HK-2 (cell line): ENCODE results near the gene TMEM106C.

Experiments
- DNase-seq: peaks from one replicate; pipeline ENCODE4 v3.0.0-alpha.2; 2018; ENCODE audit not compliant: unreplicated experiment

Gene TMEM106C

DNA sequence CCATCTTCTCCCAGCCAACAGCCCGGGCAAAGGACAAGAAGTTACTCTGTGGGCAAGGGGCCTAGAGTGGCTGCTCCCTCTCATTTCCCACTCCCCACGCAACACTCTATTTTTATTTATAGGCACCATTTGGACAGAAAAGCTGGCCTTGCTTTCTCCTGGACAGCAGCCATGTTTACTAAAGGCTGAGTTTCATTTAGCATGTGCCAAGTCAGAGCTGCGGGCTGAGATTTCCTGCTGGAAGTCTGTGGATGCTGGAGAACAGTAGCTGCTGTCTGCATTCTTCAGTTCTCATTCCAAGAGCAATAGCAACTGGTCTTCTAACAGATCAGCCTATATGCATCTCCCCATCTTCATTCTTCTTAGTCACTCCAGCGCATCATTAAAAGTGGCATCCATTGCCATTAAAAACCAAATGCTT is 32.6 kb downstream of the TMEM106C start:
- DNase-seq = no peak

DNA sequence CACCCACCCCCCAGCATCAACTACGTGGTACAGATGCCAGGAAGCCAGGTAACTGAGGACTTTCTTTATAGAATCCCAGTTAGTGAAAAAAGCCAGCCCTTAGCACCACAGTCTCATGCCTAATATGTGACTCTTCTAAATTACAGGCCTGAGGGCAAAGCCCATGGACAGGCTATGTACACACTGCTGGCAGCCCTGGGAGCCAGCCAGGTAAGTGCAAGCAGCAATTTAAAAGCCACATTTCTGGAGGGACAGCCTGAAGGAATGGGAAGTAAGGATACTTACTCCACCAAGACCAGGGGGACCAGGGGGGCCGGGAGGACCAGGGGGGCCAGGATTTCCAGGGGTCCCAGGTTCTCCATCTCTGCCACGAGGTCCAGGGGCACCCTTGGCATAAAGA is 33.9 kb downstream of the TMEM106C start:
- no peak for DNase-seq

DNA sequence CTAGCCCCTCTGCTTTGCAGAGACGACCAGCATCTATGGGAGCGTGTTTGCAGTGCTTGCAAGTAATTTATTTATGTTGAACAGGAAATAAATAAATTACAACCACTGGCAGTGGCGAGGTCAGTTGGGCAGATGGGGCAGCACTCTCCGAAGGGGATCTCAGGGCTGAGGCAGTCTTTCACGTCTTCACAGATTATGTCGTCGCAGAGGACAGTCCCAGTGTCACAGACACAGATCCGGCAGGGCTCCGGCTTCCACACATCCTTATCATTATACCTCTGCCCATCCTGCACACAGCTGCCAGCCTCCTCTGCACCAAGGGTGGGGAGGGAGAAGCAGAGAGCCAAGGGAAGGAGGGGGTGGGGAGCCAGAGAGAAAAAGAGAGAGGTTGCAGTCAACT is 36.4 kb downstream of the TMEM106C start:
- no peak for DNase-seq

DNA sequence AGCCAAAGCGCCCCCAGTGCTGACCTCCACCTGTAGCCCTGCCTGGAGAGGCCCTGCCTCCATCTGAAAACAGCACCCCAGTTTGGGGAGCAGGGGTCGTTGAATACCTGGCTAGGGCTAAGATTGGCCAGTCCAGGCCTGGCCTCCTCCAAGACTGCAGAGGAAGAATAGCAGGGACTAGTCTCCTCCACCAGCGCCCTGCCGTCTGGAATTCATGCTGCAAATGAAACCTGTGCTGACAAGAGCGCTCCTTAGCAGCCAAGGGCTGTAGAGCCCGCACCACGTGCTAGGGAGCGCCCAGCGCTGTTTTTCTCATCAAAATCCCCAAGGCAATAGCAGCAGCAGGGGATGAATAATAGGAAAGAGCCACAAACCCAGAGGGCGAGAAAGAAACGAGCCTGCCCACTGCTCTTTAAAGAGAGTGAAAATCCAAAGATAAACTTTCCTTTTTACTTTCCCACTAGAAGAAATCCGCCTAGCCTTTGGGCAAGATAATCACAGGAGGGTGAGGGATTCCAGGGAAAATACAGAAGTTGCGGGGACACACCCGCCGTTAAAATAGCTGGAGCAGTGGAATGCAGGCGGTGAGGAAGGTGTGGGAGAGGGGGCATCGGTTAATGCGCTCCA is 37.6 kb downstream of the TMEM106C start:
- peak; percentile 55 for DNase-seq

DNA sequence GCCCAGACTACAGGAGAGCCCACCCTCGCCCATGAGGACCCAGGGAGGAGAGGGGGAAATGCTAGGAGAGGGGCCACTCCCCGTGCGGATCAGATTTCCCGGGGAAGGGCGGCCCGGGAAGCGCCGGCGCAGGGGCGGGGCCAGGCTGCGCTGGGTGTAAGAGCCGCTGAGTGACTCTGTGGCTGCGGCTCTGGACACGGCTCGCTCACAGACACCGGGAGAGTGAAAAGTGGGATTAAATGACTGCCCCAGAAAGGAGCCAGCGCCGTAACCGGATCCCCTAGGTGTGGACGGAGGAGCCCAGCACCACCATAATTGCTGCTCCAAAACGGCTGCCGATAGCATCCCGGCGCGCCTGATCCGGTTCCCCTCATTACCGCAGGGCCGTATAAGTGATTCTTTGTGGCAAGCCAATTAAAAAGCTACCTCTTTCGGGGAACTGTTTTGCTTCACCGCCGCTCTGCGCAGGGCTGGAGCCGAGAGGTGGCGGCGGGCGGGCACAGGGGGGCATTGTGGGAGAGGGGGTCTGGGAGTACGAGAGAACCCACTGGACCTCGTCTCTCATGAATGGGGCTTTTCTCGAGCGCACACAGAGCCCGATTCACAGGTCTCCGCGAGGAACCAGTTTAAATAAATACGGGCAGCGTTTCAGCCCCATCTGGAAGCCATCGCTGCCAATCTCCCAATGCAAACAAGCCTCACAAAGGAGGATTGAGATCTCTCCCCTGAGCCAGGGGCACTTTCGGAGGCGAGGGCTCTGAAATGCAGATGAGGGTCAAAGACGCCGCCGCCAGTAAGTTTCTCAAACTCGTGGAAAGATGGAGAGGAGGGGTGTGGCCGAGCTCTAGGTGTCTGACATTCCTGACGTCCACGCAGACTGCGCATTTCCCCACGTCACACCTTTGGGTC is 38.4 kb downstream of the TMEM106C start:
- DNase-seq = peak; percentile 55

DNA sequence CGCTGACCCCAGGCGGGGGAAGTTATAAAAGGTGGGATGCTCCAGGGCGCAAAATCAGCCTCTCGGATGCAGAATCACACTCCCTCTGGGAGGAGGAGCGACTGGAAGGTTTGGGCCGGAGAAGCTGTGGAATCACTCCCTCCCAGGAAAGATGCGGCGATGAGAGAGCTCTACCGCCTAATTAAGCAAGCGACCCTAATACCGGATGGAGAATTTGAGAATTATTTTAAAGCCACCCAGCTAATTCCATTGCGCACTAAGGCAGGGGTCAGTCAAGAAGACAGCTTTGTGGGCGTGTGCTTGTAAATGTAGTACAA is 39.0 kb downstream of the TMEM106C start:
- no peak for DNase-seq

DNA sequence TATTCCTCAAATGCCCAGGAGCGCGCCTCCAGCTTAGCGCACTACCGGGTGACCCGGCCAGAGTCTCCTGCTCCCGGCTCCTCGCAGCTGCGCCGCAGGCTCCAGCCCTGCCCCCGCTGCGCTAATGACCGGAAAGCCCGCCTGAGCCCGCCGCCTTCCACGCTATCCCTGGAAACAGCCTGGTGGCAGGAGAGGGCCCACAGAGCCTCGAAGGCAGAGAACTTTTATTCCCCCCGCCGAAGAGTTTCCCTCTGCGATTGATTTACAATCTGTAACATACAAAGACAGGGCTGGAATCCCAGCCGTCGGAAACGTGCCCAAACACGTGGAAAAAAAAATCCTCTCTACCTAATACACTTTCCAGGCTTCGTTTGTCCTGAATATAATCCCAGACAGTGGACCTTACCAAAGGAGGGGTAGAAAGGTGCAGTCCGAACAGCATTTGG is 39.4 kb downstream of the TMEM106C start:
- peak; percentile 44 for DNase-seq

DNA sequence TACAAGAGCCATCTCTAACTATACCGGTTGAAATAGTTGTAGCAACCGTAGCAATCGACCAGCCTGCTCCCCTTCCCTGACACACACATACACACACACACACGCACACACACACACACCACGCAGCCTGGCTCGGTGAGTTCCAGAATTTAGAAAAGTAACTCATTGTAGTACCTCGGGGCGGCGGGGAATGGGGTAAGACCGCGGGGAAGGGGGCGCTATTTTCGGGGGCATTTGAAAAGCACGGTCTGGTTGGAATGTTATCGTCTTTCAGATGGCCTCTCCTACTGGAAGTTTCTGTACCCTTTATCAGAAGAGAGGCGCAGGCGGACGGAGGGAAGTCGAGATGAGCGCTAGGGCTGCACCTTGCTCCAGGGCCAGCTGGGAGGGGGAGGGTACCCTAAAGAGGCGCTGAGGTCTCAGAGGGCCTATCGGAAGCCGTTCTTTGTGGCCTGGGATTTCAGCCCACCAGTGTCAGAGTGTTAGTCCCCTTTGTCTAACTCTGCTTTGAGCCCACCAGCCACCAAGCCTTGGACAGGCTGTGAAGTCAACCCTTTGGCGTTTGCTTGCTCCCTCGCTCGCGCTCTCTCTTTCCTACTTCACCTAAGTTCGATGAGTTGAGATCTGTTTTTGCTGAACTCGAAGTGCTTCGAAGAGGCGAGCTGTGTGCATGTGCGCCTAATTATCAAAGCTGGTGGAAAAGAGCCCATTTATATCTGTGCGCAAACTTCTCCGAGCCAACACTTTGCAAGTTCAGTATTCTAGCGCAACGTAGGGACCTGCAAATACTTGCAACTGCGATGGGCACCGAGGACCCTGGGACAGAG is 40.0 kb downstream of the TMEM106C start:
- no peak for DNase-seq

DNA sequence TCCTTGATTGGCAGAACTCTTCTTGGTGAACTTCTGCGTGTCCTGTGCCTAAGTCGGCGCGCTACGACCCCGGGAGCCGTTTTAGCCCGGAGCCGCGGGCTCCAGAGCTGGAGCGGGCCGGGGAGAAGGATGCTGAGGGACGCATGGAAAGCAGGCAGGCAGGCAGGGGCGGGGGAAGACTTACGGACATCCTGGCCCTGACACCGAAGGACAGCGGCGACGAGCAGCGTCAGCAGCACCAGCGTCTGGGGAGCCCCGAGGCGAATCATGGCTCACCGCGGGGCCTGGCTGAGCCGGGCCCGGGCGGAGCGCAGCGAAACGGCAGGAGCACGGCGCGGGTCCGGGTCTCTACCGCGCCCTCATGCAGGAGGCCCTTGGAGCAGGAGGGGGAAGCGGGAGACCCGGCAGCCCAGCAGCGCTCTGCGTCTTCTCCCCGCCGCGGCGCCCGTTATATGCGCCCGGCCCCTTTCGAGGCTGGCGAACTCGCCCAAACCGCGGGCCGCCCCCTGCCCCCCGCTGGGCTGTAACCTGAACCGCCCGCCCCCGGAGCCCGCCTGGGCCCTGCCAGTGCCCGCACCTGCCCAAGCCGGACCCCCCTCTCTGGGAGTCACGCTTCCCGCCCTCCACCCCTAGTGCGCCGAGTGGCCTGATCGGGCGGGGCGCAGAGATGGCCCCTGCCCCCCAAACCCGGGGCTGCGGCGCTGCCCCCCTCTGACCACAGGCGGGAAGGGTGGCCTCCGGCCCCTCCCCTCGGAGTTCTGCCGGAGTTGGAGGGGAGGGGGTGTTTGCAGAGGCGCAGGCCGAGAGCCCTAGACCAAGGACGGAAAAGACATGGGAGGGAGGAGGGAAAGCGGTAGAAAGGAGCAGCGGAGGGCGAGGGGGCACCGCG is 40.9 kb downstream of the TMEM106C start, which contains the start of gene COL2A1:
TSS of gene COL2A1 (minus strand) at position 424 of the 889 bp plus-strand sequence. CDS start at position 269, 155 bp downstream.
- DNase-seq = peak; percentile 18

DNA sequence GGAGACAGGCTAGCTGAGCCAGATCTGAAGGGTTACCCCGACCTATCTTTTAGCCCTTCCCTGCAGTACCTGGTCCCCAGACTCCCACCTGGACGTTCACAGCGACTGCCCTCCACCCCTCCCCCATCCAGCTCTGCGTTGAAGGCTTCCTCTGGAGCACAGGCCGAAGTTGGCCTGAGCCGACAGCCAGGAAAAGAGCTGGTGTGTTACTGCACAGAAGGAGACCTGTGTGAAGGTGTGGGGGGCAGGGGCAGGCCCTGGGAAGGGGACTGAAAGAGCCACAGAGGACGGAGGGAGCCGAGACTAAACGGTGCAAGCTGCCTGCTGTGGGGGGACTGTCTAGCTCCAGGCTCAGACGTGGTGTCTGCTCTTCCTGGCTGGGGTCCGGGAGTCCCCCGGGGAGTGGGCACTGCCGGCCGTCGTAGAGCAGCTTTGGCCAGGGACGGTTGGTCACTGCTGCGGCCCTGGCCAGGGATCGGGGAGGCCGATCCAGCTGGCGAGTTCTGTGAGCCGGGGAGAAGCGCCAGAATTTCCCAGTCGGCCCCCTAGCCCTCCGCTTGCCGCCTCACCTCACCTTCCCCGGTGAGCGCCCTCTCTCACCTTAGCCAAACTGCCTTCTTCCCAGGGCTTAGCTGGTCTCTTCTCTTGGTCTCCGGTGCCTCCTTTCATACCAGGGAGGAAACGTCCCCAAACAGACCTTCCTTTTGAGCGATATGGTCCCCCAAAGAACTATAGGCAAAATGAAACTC is 41.8 kb downstream of the TMEM106C start:
- DNase-seq = no peak

DNA sequence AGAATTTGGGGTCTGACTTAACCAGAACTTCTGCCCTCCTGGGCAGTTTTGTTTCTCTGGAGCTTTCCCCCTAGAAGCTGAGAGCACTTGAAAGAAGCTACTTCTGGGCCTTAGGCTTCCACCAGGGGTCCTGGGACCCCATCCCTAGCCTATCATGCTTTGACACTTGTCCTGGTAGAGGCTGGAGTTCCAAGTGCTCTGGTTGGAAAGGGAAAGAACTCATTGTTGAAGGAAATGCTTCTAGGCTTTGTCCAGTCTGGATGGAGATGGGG is 42.3 kb downstream of the TMEM106C start:
- no peak for DNase-seq

DNA sequence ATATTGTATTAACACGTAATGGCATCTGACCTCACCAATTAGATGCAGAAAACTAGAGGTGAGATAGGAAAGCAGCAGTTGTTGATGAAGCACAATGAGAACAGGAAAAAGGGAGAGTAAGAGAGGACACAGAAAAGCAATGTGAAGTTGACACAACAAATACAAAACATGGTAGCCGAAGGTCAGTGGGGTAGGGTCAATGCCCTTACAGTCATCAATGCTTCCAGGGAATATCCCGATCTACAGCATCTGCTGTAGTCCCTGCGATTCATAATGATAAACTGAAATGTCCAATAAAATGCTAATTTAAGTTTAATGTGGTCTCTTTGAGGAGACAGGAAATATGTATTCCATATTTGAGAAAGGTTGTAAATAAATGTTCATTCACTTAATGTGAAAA is 43.8 kb downstream of the TMEM106C start:
- no peak for DNase-seq

DNA sequence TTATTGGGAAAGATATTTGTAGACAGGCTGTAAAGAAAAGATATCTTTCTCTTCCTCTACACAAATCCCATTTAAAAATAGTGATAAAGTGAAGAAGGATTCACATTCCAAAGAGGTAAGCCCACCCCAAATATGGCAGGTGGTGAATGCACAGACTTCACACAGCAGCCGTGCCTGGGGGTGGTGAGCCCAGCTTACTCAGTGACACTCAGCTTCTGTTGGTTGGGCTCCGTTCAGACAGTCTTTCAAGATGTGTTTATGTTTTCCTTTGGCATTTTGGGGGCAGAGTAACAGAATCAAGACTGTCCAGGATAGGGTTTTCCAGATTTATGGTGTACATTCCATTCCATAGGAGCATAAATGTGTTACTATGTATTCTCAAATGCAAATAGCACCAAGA is 45.0 kb downstream of the TMEM106C start:
- no peak for DNase-seq

DNA sequence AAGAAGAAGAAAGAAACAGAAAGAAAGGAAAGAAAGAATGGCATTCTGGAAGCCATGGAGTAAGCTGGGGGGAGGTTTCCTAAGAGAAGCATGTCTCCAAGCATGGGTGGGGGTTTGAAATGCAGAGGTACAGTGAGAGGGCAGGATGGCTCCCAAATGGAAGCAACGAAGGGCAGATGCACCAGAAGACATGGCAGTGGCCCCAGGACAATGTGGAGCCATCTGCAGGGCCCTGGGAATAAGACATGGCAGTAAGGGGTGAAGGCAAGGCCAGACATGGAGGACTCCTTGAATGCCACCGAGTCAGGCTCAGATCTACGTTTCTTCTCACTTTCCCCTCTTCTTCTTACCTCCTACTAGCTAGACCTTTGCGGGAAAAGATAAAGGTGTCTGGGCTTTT is 45.6 kb downstream of the TMEM106C start:
- no peak for DNase-seq

DNA sequence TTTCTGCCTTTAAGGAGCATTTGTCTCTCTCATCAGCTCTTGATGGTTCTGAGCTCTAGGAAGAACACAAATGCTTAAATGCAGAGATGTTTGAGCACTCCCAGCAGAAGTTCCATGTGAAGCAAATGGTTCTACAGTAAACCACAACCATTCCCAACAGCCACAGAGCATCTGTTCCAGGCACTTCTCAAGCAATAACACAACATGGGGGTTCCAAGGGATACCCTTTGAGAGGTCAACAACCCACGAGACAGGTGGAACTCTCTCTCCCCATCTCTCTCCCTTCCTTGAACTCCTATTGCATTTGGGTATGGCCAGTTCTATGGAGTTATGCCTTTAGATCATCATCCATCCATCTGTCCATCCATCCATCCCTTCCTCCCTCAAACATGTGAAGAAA is 46.1 kb downstream of the TMEM106C start:
- no peak for DNase-seq

DNA sequence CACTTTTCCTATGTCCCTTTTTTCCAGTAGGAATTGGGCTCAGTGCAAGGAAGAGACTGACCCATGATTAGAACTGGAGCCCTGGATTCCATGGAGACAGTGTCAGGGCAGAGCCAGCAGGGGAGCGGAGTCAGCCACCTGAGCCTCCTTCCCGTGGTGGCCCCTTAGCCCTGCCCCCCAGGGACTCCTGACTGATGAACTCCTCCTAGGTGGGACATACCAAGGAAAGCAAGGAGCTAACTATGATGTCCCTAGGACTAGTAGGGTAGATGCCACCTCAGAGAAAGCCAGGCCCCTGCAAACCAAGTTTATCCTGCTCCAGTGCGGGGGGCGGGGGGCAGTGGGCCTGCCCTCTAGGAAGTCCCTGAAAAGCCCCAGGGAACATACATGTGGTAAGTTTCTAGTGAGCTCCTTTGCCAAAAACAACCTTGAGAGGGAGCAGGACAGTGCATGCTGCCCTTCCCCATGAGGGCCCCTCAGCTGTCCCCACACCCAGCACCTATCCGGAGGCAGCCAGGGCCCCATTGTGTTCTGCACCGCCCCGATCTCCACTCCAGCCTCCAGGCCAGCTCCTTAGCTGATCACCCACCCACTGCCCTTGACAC is 47.1 kb downstream of the TMEM106C start:
- no peak for DNase-seq

DNA sequence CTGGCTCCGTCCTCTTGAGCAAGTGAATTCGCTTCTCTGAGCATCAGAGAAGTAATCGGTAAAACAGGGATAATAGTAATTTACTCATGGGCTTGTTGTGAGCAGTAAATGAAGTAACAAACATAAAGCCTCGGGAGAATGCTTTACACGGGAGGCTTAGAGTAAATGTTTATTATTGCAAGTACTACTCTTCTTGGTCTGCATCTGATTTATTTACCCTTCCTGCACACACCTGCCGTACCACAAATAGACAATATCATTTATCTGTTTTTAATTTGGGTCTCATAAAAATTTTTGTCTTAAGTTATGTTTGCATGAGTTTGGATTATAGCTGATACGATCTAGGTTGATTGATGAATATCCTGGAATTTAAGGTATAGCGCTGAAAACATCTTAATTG is 48.7 kb downstream of the TMEM106C start:
- DNase-seq = no peak

DNA sequence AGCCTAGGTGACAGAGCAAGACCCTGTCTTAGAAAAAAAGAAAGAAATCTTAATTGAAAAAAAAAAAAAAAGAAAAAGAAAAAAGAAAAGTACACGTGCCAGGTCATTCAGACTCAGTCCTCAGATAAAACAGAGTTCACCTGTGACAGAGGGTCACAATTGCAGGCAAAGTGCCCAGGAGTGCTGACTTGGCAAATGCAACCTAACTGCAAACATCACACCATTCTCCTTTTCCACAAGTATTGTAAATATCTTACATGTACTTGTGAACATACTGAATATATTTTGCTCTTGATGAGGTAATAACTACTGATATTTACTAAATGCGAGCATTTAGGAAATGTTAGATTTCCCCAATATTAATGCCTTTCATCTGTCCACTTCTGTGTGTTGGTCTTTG is 49.9 kb downstream of the TMEM106C start:
- DNase-seq = no peak

DNA sequence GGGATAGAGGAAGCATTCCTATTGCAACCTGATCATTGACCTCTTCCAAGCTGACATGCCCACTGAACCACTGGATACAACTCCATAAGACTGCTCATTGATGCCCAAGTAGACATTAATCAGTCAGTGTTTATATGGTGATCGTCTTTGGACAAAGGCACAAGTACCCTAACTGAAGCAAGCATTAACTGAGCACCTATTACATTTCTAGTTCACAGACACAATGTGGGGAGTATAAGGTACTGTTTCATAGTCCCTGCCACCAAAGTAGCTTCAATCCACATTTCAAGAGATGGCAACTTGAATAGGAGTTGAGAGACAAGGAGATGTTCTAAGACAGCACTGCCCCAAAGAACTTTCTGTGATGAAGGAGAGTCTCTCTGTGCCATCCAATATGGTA is 51.7 kb downstream of the TMEM106C start:
- no peak for DNase-seq

DNA sequence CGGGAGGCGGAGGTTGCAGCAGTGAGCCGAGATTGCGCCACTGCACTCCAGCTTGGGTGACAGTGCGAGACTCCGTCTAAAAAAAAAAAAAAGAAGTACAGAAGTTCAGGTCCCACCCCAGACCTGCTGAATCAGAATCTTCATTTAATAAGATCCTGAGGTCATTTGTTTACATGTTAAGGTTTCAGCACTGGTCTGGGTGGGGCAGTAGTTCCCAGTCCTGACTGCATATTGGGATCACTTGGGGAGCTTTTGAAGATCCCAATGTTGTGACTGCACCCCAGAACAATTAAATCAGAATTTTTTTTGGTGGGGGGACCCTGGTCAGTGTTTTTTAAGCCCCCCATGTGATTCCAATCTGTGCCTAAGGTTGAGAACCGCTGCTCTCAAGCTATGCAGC is 52.6 kb downstream of the TMEM106C start:
- DNase-seq = no peak
